ENCODE results near the gene SLC8A2. TPM values are rescaled to one million over a fixed set of nuclear protein-coding genes. Genes with fewer than 3 reads are reported as not detected.
"Not testable (repeated sequence)": the region's sequence is repeated elsewhere in the genome, so short reads cannot be mapped to it uniquely, and the experiment has no call there.

Gene SLC8A2
- total RNA-seq, 4 donors from 2014 or later, result 6.2 to 18.7 (median 10.4) TPM

DNA sequence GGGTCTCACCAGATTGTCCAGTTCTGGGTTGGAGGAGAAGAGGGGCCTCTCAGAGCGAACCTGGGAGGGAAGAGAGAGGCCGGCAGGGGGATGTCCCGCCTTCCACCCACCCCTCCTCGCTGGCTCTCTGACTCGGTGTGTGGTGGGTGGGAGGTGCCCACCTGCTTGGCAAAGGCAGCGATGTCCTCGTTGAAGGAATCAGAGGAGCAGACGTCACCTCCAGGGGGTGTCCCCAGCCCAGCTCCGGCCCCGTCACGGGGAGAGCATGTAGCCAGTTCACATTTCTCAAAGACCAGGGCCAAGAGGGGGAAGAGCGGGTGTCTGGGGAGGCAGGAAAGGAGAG lies 55.1 kb downstream of the SLC8A2 start:
- peaks cover 0 to 46% (median 24%) of the 10 kb centered on the region in 4 donors for H3K4me1 ChIP-seq
- H3K9me3 ChIP-seq, result no peaks in the 10 kb centered on the region
- no peak overlapping the region for H3K27ac ChIP-seq (replicated peaks in 1 of 4)
- DNase-seq (ENCODE audit: extremely low spot score), result no peak
- WGBS, result 62% methylated on average over 9 of the region's 12 CpGs
- intact Hi-C loops (cut with DNase I), result no loop called here
- H3K36me3 ChIP-seq, result peaks cover 0 to 9% (median 4%) of the 10 kb centered on the region in 4 donors
- TF ChIP-seq CTCF (IDR thresholded peaks at IDR 0.05), result no peak
- no peak overlapping the region for H3K4me3 ChIP-seq
- H3K27me3 ChIP-seq, result peaks cover 0 to 71% (median 15%) of the 10 kb centered on the region in 4 donors

DNA sequence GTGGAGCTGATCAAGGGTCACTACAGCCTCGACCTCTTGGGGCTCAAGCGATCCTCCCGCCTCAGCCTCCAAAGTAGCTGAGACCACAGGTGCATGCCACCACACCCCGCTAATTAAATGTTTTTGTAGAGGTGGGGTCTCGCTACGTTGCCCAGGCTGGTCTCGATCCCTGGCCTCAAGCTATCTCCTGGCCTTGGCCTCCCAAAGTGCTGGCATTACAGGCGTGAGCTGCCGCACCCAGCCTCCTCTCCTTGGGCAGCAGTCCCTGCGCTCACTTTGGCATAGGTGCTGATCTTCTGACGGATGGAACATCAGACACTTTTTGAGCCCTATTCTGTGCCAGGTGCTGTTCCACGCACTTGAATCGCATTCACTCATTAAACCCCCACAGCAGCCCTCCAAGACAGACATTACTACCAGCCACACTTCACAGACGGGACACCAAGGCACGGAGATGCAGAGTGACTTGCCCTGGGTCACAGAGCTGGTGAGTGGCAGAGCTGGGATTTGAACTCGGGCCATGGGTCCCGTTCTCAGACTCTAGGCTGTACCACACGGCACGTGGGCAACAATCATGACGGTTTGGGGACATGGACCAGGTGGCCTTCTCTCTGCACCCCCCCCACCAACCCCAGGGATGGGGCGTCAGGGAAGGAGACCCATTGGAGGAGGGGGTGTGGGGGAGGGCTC lies 55.6 kb downstream of the SLC8A2 start:
- Histone ChIP-seq H3K36me3 (peaks cover 0 to 9% (median 4%) of the 10 kb centered on the region in 4 donors), H3K9me3 (no peaks in the 10 kb centered on the region), H3K27ac (replicated peaks in 1 of 4) (no peak overlapping the region), H3K4me1 (peaks cover 0 to 41% (median 24%) of the 10 kb centered on the region in 4 donors), H3K4me3 (no peak overlapping the region), H3K27me3 (peaks cover 0 to 66% (median 10%) of the 10 kb centered on the region in 4 donors)
- DNase-seq (ENCODE audit: extremely low spot score), result no peak
- 90% methylated on average over 18 of the region's 21 CpGs for WGBS
- intact Hi-C loops (cut with DNase I), result no loop called here
- TF ChIP-seq POLR2A (IDR thresholded peaks at IDR 0.05; ENCODE audit: low read depth) (no peak), CTCF (IDR thresholded peaks at IDR 0.05) (no peak), POLR2AphosphoS5 (IDR thresholded peaks at IDR 0.05) (no peak), EP300 (IDR thresholded peaks at IDR 0.05) (no peak)

- TF ChIP-seq POLR2AphosphoS5 (IDR thresholded peaks at IDR 0.05) (no peak), POLR2A (IDR thresholded peaks at IDR 0.05; ENCODE audit: low read depth) (no peak), CTCF (IDR thresholded peaks at IDR 0.05) (no peak), EP300 (IDR thresholded peaks at IDR 0.05) (no peak)
- WGBS, result 79% methylated on average over 21 of the region's 21 CpGs
- H3K27ac ChIP-seq (replicated peaks in 1 of 4), result no peak overlapping the region
- H3K27me3 ChIP-seq, result peaks cover 0 to 50% (median under 1%) of the 10 kb centered on the region in 4 donors
- no peak overlapping the region for H3K4me3 ChIP-seq
- peaks cover 0 to 9% (median 4%) of the 10 kb centered on the region in 4 donors for H3K36me3 ChIP-seq
- intact Hi-C loops (cut with DNase I), result no loop called here
- no peak for DNase-seq (ENCODE audit: extremely low spot score)
- no peaks in the 10 kb centered on the region for H3K9me3 ChIP-seq
- peaks cover 0 to 28% (median 27%) of the 10 kb centered on the region in 4 donors for H3K4me1 ChIP-seq
Observed at GRCh38 chr19:47414469-47414868, 57.2 kb downstream of the SLC8A2 start.

- Histone ChIP-seq H3K27me3 (peaks cover 0 to 44% (median 0%) of the 10 kb centered on the region in 4 donors), H3K4me1 (peaks cover 0 to 27% (median 22%) of the 10 kb centered on the region in 4 donors), H3K4me3 (no peak overlapping the region), H3K27ac (replicated peaks in 1 of 4) (no peak overlapping the region), H3K36me3 (peaks cover 0 to 9% (median 4%) of the 10 kb centered on the region in 4 donors), H3K9me3 (no peaks in the 10 kb centered on the region)
- 95% methylated on average over 15 of the region's 16 CpGs for WGBS
- TF ChIP-seq POLR2AphosphoS5 (IDR thresholded peaks at IDR 0.05), result no peak
- TF ChIP-seq CTCF (IDR thresholded peaks at IDR 0.05), result no peak
- no peak for TF ChIP-seq EP300 (IDR thresholded peaks at IDR 0.05)
- no peak for TF ChIP-seq POLR2A (IDR thresholded peaks at IDR 0.05; ENCODE audit: low read depth)
- no peak for DNase-seq (ENCODE audit: extremely low spot score)
- intact Hi-C loops (cut with DNase I), result no loop called here
Observed at GRCh38 chr19:47413941-47414340, 57.8 kb downstream of the SLC8A2 start.

- DNase-seq (ENCODE audit: extremely low spot score); H3K4me1 ChIP-seq; H3K4me3 ChIP-seq; intact Hi-C loops (cut with DNase I); H3K9me3 ChIP-seq; H3K36me3 ChIP-seq: not testable (repeated sequence)
- WGBS, result 79% methylated on average over 9 of the region's 9 CpGs
- Histone ChIP-seq H3K27me3 (peaks cover 0 to 41% (median under 1%) of the 10 kb centered on the region in 4 donors), H3K27ac (replicated peaks in 1 of 4) (peak overlapping the region in 1 of 4 donors; percentile 3)
Observed at GRCh38 chr19:47411696-47412095, 60.0 kb downstream of the SLC8A2 start.
